Measurements from ENCODE around the gene LNPEP.

Gene LNPEP

DNA sequence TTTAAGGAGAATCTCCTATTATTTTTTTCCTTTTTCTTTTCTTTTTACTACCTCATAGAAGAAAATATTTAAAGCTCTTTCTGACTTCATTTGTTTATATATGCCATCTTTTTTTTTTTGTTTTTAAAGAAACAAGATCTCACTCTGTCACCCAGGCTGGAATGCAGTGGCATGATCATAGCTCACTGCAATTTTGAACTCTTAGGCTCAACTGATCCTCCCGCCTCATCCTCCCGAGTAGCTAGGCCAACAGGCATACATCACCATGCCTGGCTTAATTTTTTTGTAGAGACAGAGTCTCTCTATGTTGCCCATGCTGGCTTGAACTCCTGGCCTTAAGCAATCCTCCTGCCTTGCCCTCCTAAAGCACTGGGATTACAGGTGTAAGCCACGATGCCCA, 59.5 kb downstream of the LNPEP start:
- DNase-seq (ENCODE audit: extremely low read depth in 1 of 2, low read depth in 1 of 2) = no peak

DNA sequence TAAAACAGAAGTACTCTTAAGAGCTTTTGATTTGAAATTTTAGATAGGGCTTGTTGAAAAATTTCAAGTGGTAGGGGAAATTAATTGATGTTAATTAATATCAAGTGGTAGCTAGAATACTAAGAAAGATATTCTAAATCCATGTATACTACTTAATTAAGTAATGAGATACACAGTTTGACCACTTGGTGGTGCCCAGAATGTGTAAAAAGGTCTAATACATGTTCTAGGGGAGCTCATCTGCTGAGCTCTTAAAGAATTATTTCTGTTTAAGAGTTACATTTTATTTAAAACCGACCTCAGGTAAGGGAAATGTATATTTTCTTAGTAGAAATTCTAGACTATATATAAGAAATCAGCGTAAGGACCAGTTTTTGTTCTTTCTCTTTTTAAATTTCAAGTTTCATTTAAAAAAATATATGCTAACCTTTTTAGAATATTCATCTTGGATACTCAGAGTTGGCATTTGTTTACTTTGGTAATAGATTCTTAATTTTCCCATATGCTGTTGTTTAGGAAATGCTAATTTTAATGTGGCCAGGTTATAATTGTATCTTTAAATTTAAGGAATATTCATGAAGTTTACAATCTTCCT, 61.5 kb downstream of the LNPEP start:
- DNase-seq (ENCODE audit: extremely low read depth in 1 of 2, low read depth in 1 of 2) = no peak

DNA sequence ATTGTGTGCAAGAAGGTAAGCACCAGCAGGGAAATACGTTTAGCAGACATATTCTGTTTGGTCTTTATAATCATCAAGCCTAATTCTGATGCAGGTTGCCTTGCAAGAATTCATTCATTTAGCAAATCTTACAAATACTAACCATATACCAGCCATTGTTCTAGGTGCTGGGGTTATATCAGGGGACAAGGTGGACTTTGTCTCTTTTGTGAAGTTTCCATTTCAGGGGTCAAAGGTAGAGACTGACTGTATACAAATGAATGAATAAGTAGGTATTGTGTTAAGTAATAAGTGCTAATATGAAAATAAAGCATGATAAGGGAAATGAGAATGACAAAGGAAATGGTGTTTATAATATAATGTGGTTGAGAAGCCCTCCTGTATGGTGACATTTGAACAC, 64.0 kb downstream of the LNPEP start:
- no peak for DNase-seq (ENCODE audit: extremely low read depth in 1 of 2, low read depth in 1 of 2)

DNA sequence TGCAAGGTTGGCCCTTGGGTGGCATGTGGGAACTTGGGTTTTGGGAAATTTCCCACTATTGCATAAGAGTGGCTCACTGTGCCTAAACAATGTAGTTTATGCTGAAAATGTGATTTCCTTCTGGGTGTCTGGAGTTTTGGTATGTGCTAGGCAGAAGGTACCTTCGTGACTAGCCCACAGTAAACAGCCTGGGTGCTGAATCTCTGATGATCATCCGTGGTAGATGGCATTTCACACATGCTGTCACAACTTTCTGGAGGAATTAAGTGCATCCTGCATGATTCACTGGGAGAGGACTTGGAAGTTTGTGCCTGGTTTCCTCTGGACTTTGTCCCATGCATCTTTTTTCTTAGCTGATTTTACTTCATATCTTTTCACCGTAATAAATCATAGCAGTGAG, 64.5 kb downstream of the LNPEP start:
- no peak for DNase-seq (ENCODE audit: extremely low read depth in 1 of 2, low read depth in 1 of 2)

DNA sequence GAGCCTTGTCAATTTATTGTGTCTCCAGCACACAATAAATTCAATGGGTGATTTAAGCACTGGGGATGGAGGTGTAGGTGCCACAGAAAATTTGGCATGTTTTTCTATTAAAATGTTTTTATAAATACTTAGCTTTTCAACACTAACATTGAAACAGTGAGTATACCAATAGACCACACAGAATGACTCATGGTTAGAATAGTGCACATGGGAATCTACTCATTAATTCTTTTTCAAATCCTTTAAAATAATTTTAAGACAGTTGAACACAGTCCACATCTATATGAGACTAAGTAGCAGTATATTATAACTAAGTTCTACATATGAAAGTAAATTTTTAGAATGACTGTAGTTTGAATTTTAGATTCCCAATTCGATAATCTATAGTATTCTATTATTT, 67.1 kb downstream of the LNPEP start:
- no peak for DNase-seq (ENCODE audit: extremely low read depth in 1 of 2, low read depth in 1 of 2)

DNA sequence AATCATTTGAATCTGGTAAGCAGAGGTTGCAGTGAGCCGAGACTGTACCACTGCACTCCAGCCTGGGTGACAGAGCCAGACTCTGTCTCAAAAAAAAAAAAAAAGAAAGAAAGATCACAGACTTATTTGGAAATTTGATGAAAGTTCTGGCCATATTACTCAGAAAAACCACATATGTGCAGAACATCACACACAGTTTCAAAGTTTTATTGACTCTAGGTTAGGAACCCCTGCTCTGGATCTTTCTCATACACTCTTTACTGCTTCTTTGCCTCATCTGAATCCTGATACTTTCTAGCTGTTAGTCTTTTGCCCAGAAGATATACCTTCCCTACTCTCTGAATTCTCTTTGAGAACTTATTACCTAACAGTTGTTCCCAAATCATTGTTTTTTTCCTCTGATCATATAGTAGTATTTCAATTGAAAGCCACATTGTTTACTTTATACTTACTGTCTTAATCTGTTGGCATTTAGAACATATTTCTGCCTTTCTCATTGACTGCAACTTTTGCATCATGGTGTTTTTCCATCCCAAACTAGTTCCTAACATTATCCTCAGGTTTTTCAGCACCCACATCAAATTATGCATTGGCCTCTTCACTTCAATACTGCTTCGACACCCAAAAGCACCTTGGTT, 68.7 kb downstream of the LNPEP start:
- DNase-seq (ENCODE audit: extremely low read depth in 1 of 2, low read depth in 1 of 2) = no peak

DNA sequence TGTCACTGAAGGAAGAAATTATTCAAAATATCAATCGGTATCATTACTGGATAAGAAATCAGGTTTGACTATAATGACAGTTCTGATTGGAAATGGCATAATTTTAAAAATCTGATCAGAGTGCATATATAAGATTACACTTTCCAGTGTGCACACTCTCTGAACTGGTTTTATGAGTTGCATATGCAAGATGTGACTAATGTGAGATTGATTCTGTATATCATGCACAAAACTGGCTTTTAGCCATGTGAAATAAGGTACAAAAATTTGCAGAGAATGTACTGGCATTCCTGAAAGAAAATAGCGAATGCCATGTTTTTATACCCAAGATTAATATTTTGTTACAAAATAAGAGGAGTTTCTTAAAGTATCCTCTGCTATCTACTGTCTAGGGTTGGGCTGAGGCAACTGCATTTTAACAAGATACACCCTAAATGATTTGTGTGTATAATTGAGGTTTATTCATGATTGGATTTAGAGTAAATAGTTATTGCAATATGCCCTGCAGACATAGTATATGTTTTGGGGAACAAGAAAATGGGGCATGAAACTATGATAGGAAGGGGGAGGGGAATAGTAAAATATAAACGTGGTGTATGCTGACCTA, 70.7 kb downstream of the LNPEP start:
- DNase-seq (ENCODE audit: extremely low read depth in 1 of 2, low read depth in 1 of 2) = no peak

DNA sequence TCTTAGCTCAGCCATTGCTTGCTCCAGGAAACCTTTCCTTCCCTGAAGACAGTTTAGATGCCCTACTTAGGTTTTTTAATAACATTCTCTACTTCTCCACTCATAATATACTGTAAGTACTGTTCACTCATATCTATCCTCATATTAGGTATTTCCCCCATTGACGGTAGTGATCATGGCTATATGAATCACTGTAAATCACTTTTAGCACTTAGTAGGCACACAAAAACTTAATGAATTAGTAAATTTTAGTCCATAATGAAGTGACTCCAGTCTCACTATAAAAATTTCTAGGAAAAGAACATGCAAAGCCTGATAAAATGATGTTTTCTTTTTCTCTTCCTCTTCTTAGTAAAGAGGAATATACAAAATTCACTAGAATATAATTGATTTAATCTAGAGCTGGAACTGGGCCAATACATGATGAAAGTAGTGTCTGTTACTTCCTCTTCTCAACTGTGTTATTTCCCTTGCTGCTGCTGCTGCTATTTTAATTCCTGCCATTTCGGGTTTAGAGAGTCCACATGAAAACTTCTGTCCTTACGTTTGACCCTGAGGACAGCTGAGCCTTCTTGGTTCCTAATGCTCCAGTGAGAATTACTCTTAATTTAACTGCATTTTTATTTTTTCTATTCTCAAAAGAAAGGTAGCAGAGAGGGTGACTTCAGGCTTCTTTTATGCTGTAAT, 73.5 kb downstream of the LNPEP start:
- DNase-seq (ENCODE audit: extremely low read depth in 1 of 2, low read depth in 1 of 2) = no peak

DNA sequence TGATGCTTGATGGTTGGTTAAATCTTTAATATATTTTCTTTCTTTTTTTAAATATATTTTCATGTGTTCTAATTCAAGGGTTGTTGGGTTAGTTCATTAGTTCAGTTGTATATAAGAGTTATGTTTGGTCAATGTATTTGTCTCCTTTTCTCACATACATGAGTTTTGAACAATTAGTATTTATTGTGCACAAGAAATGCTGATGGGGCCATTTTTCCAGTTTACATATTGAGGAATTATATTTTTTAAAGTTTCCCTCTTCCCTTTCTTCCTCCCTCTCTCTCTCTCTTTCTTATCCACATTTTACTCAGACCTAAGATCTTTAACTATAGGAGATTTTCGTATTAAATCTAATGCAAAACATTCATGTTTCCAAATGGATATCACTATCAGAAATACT, 74.0 kb downstream of the LNPEP start:
- DNase-seq (ENCODE audit: extremely low read depth in 1 of 2, low read depth in 1 of 2) = no peak

DNA sequence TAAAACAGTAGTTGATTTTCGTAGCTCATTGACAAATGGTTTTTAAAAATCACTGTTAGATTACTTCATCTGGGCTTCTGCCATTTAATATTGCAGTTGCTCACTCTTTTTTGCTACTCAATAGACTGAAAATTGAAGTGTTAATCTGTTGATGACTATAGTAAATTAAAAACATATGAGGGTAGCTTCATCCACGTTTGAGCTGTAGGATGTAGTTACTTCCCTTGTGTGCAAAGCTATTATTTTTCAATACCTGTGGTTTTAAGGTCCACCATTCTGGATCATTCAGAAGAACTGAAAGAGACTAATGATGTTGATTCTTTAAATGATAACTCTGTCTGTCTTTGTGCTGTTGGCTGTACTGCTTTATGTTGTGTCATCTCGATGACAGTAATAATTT, 74.7 kb downstream of the LNPEP start:
- DNase-seq (ENCODE audit: extremely low read depth in 1 of 2, low read depth in 1 of 2) = no peak

DNA sequence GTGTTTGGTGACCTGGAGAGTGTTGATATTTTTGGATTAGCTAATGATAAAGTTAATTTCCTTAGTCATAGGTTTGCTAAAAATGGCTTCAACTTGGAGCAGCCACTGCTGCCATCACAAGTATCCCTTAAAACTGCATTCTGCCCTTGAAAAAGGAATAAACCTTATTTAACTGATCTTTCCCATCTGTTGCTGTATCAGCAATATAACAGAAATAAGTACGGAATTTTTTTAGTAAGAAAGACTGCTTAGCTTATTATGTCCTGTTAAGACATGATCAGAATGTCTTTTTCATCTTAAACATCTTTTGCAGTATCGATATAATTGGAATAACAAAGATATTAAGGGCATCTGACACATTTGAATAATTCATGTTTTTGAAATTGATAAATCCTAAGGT, 75.7 kb downstream of the LNPEP start:
- DNase-seq (ENCODE audit: extremely low read depth in 1 of 2, low read depth in 1 of 2) = no peak

DNA sequence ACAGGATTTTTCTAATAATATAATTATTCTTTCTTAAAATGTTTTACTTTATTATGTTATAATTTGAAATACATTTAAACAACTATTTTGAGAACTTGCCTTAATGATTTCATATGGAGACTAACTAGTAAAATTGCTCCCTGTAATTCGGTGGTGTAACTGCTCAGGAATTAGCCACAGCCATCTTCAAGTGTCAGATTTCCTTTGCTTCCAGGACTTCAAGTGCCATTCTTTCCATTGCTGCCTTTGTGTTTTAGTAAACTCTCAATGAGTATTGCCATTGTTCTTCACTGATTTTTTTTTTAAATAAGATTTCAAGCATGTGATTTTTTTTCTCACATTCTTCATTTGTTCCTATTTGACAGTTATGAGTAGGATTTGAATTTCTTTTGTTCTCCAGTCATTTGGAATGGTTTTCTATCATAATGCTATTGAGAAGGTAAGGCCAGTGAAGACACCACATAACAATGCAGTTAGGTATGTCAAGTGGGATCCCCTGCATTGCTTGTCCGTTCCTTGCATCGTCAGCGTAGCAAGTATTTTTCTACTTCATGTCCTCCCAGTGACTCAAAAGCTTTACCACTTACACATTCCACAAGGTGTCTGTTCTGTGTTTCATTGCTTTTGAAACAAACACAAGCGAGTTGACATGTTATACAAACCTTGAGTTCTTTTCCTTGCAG, 83.7 kb downstream of the LNPEP start:
- DNase-seq (ENCODE audit: extremely low read depth in 1 of 2, low read depth in 1 of 2) = no peak

DNA sequence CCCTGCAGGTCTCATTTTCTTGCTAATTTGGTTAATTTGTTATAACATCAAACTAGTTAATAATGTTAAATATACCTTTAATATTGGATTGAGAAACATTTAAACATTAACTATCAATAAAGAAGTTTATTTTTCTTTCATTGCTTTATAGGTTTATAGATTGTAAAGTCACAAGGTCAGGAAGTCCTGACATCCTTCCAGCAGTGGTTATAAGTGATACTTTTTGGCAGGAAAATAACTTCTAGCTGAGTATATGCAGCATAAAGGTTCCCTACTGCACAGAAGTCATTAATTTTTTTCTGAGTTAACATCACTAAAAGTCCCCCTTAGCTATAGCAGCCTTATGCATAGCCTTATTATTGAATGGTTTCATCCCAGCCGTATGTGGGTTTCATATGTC, 85.5 kb downstream of the LNPEP start:
- DNase-seq (ENCODE audit: extremely low read depth in 1 of 2, low read depth in 1 of 2) = no peak

DNA sequence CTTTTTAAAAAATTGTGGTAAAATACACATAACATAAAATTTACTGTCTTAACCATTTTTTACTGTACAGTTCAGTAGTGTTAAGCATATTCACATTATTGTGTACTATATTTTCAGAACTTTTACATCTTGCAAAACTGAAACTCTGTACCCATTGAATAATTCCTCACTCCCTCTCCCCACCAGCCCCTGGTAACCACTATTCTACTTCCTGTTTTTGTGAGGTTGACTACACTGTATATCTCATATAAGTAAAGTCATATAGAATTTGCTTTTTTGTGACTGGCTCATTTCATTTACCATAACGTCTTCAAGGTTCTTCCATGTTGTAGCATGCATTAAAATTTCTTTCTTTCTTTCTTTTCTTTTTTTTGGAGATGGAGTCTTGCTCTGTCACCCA, 87.0 kb downstream of the LNPEP start:
- DNase-seq (ENCODE audit: extremely low read depth in 1 of 2, low read depth in 1 of 2) = no peak

DNA sequence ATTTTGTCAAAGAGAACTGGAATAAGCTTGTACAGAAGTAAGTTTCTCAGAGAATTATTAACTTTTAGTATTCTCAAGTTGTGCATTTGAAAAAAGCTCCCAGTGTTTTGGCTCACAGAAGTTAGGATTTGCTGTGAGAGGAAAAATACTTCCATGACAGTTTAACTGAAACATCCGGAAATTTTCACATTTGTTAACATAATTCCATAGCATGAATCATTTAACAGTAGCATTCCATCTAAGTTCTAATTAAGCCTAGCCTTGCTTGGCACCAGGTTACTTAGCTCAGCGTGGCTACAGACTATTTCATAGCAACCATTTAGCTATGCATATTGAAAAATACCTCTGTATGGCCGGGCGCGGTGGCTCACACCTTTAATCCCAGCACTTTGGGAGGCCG, 90.8 kb downstream of the LNPEP start:
- DNase-seq (ENCODE audit: extremely low read depth in 1 of 2, low read depth in 1 of 2) = no peak

DNA sequence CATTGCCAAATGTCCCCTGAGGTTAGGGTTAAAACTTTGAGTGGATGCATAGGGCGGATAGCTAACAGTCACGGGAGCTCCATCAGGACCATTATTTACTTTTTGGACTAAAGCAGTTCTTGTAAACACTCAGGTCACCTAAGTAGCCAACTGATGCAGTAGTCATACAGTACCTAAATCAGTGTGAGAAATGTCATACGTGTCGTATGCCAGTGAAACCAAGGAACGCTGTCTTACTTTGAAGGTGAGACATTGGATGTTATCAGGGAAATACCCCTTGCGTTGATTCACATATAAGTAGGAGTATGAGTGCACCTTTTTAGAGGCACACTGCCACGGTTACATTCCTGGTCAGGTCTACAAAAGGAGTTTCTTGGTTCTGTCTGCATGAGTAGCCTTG, 101.9 kb downstream of the LNPEP start:
- no peak for DNase-seq (ENCODE audit: extremely low read depth in 1 of 2, low read depth in 1 of 2)

DNA sequence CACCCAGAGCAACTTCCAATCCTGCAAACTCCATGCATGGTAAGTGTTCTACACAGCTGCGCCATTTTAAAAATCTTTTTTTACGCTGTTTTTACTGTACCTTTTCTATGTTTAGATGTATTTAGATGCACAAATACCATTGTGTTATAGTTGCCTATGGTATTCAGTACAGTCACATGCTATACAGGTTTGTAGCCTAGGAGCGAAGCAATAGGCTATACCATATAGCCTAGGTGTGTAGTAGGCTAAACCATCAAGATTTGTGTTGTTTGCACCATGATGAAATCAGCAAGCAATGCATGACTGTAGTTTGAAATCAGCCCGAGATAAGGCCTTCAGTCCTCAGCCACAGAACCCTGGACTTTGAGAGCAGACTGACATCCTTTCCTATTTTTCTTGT, 105.4 kb downstream of the LNPEP start:
- DNase-seq (ENCODE audit: extremely low read depth in 1 of 2, low read depth in 1 of 2) = no peak

DNA sequence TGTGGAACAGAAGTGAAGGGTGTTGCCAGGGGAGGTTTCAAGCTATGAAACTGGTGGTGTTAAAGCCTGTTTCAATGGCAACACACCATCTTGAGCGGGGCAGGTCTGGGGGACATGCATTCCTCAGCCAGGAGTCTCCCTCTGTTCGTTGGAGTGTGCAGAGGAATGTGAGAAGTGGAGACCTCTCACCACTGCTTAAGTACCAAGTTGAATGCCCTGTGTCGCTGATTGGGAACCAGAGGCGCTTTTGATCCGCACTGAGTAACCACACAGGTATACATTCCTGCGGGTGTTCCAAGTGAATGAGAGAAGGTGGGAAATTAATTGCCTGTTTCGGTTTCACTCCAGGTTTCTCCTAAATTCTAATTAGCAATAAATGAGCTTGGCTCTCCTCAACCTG, 107.1 kb downstream of the LNPEP start:
- no peak for DNase-seq (ENCODE audit: extremely low read depth in 1 of 2, low read depth in 1 of 2)

DNA sequence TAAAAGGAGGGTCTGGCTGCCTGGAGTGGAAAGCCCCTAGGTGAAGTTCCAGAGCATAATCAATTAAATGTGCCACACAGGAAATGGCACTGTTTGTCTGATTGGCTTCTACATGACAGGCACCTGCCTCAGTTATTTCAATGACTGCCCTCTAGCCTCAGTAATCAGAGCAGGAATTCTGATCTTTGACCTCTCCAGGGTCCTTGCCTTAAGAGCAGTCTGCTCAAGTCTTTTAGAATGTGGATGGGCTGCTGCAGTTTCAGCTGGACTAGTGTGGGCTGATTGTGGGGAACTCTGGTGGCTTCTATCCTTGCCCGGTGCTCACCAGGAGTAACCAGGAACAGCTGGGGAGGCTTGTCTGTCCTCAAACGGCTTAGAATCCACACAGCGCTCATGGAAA, 107.6 kb downstream of the LNPEP start:
- no peak for DNase-seq (ENCODE audit: extremely low read depth in 1 of 2, low read depth in 1 of 2)

DNA sequence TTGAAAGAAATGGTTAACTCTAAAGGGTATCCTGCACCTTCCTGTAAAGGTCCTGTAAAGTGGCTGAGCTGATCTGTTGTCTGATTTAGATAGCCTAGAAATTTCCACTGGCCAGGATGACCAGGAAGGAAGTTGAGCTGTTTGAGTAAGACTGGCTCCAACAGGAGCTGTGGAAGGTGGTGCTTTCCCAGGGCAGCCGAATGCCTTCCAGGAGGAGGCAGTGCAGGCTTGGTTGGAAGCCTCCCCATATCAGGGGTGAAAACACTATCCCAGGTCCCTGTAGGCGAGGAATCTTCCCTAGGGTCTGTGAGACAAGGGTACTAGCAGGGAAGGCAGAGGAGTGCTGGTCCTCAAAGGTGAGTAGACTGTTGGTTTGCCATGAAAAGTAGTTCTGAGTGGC, 108.2 kb downstream of the LNPEP start:
- no peak for DNase-seq (ENCODE audit: extremely low read depth in 1 of 2, low read depth in 1 of 2)

DNA sequence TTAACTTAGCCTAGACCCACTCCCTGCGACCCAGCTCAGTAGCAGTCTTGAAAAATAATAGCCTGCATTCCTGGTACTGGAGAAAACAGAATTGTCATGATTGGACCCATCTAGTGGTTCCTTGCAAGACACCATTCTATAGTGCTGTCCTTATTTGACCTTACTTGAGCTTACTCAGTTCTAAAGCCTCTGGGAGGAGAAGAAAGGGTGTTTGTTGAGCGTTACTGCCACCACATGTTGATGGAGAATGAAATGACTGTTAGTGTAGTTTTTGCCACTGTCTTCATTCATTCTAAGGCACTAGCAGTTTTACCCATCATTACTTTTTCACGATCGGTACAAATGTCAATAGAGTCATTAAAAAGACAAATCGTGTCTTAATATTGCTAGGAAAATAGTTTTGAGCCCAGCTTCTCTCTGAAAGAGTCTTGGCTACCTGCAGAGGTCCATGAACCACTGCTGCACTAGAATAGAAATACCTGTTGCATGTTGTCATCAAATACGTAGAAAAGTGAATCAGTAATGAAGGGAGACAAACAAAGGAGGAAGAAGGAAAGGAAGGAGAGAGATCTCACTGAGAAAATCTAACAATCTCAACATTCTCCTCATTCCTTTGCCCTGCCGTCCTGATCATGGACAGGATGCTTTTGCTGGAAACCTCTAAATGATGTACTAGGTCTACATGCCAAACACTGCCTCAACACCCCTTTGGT, 110.5 kb downstream of the LNPEP start:
- no peak for DNase-seq (ENCODE audit: extremely low read depth in 1 of 2, low read depth in 1 of 2)

Measured in activated CD8-positive, alpha-beta memory T cell treated with anti-CD3 and anti-CD28 coated beads for 1 hour (primary cell).